GM12878 (cell line): ENCODE results near the gene ARHGEF10L. TPM values are rescaled to one million over a fixed set of nuclear protein-coding genes. Genes with fewer than 3 reads are reported as not detected.

Experiments
- ATAC-seq: fragments of 200-7000 bp; cut with Tn5 transposase; 3 replicates; pipeline ENCODE4 v1.9.1; 2020; ENCODE audit warnings: mild to moderate bottlenecking, moderate library complexity
- BruUV-seq: library from RNA; stranded (reverse); fragments of 400-500 nt; replicated peaks from 2 replicates; lab custom pipeline; 2021; lab: Mats Ljungman, UMichigan
- CTCF ChIA-PET: fragments of 300-600 bp; sonication (Branson Sonifier 250); formaldehyde crosslinking; extraction: SDS; loops from one replicate; lab custom pipeline; 2021; ENCODE audit warnings: inconsistent platforms; lab: Yijun Ruan, JAX
- POLR2A ChIA-PET: fragments of 350-600 bp; formaldehyde crosslinking; extraction: SDS; loops from one replicate; lab custom pipeline; 2021; ENCODE audit warnings: inconsistent platforms; lab: Charles Lee
- RAD21 ChIA-PET: fragments of 300-600 bp; sonication (Branson Sonifier 250); formaldehyde crosslinking; loops from one replicate; lab custom pipeline; 2023; ENCODE audit warnings: antibody characterized with exemption; ENCODE audit not compliant: unreplicated experiment; lab: Charles Lee
- SMC1A ChIA-PET: fragments of 300-600 bp; sonication (Branson Sonifier 250); formaldehyde crosslinking; loops from one replicate; lab custom pipeline; 2023; ENCODE audit not compliant: unreplicated experiment, uncharacterized antibody; lab: Charles Lee
- DNase-seq: peaks from one replicate; pipeline ENCODE4 v3.0.0-alpha.2; 2011; ENCODE audit warnings: low read depth, low spot score
- FAIRE-seq: peaks from 3 replicates; lab custom pipeline; 2011; peaks lifted over from hg19 to GRCh38; lab: Jason Lieb, UNC
- H2AFZ ChIP-seq: 2 replicates; pipeline ENCODE4 v1.6.0; 2011; ENCODE audit warnings: low read depth, low read length, control low read depth; ENCODE audit not compliant: control insufficient read depth
- H3K27ac ChIP-seq: 2 replicates; pipeline ENCODE4 v1.5.1; 2011; ENCODE audit warnings: control low read depth; ENCODE audit not compliant: control insufficient read depth, insufficient read depth
- H3K27me3 ChIP-seq, 2 experiments: replicated peaks in 1 of 2; 2 replicates each; pipeline versions ENCODE4 v1.6.0 to v1.6.1; 2011; ENCODE audit warnings: low read length in 1 of 2; ENCODE audit not compliant: control insufficient read depth in 2 of 2, insufficient read depth in 2 of 2
- H3K36me3 ChIP-seq, 2 experiments: 2 replicates each; pipeline ENCODE4 v1.5.1; 2011; ENCODE audit warnings: low read length in 1 of 2; ENCODE audit not compliant: control insufficient read depth in 2 of 2, insufficient read depth in 2 of 2
- H3K4me1 ChIP-seq: 2 replicates; pipeline ENCODE4 v1.6.1; 2011; ENCODE audit warnings: mild to moderate bottlenecking, low read length, moderate library complexity, mixed read lengths; ENCODE audit not compliant: control insufficient read depth, insufficient read depth
- H3K4me2 ChIP-seq: 2 replicates; pipeline ENCODE4 v1.6.0; 2011; ENCODE audit warnings: control low read depth; ENCODE audit not compliant: control insufficient read depth, insufficient read depth
- H3K4me3 ChIP-seq: fragments of 200-600 bp; sonication (generic); 2 replicates; pipeline ENCODE4 v1.5.1; 2016
- H3K79me2 ChIP-seq: 2 replicates; pipeline ENCODE4 v1.6.0; 2011; ENCODE audit warnings: low read length; ENCODE audit not compliant: control insufficient read depth, insufficient read depth
- H3K9ac ChIP-seq: 2 replicates; pipeline ENCODE4 v1.8.0; 2011; ENCODE audit warnings: low read length, control low read depth, mixed read lengths; ENCODE audit not compliant: control insufficient read depth, insufficient read depth
- H3K9me3 ChIP-seq: replicated peaks from 3 replicates; pipeline ENCODE4 v1.5.1; 2011; ENCODE audit warnings: mild to moderate bottlenecking, low read length; ENCODE audit not compliant: control insufficient read depth, insufficient read depth
- H4K20me1 ChIP-seq: 2 replicates; pipeline ENCODE4 v1.6.0; 2011; ENCODE audit not compliant: control insufficient read depth, insufficient read depth
- BCL11A ChIP-seq: IDR thresholded peaks from 2 replicates; pipeline ENCODE4 v1.6.1; 2011; ENCODE audit warnings: low read depth, low read length
- CBFB ChIP-seq: IDR thresholded peaks from 2 replicates; pipeline ENCODE4 v1.6.1; 2016; ENCODE audit warnings: antibody characterized with exemption, low read depth
- CREB1 ChIP-seq: IDR thresholded peaks from 2 replicates; pipeline ENCODE4 v1.6.1; 2012; ENCODE audit warnings: low read depth, mild to moderate bottlenecking, inconsistent platforms
- DPF2 ChIP-seq: fragments of 450-650 bp; IDR thresholded peaks from 2 replicates; pipeline ENCODE4 v1.6.1; 2017; ENCODE audit warnings: mild to moderate bottlenecking
- EP300 ChIP-seq, 2 experiments: fragments of 150-350 bp in 1 of 2; IDR thresholded peaks; 2 replicates each; pipeline ENCODE4 v1.6.1; 2011 to 2012; ENCODE audit warnings: low read depth in 2 of 2, low read length in 2 of 2, borderline replicate concordance in 1 of 2, improper control_type of control experiment in 1 of 2, inconsistent platforms in 1 of 2; ENCODE audit not compliant: control insufficient read depth in 1 of 2
- LARP7 ChIP-seq: fragments of 450-650 bp; IDR thresholded peaks from 2 replicates; pipeline ENCODE4 v1.6.1; 2017; ENCODE audit warnings: mild to moderate bottlenecking
- MYB ChIP-seq: fragments of 150-350 bp; IDR thresholded peaks from 2 replicates; pipeline ENCODE4 v1.6.1; 2014; ENCODE audit warnings: mild to moderate bottlenecking, low read depth, low read length, borderline replicate concordance
- NFIC ChIP-seq: IDR thresholded peaks from 2 replicates; pipeline ENCODE4 v1.6.1; 2012; ENCODE audit warnings: low read depth, mild to moderate bottlenecking, inconsistent platforms, low read length, moderate library complexity
- POLR2AphosphoS5 ChIP-seq: IDR thresholded peaks from 2 replicates; pipeline ENCODE4 v1.6.1; 2011; ENCODE audit warnings: mild to moderate bottlenecking, low read length, inconsistent platforms
- RAD21 ChIP-seq: IDR thresholded peaks from 2 replicates; pipeline ENCODE4 v1.6.1; 2011; ENCODE audit warnings: mild to moderate bottlenecking, low read depth, low read length, moderate library complexity; ENCODE audit not compliant: insufficient read depth
- TBL1XR1 ChIP-seq: IDR thresholded peaks from 2 replicates; pipeline ENCODE4 v1.6.1; 2012; ENCODE audit warnings: low read depth, low read length, improper control_type of control experiment
- TCF7 ChIP-seq: IDR thresholded peaks from 2 replicates; pipeline ENCODE4 v1.6.1; 2014; ENCODE audit warnings: antibody characterized with exemption, borderline replicate concordance
- ZNF217 ChIP-seq: fragments of 450-650 bp; IDR thresholded peaks from 2 replicates; pipeline ENCODE4 v1.6.1; 2017; ENCODE audit warnings: antibody characterized with exemption, mild to moderate bottlenecking
- WGBS: methylation state at CpG from one replicate; pipeline ENCODE4 v1.1.6; 2016; ENCODE audit warnings: low lambda C conversion rate; ENCODE audit not compliant: insufficient replicate concordance, insufficient coverage; ENCODE audit errors: missing lambda C conversion rate; 5-methylcytosine and 5-hydroxymethylcytosine counted together
- in situ Hi-C: fragments of 300-500 bp; cut with MboI; formaldehyde crosslinking; loops from 9 replicates; pipeline ENCODE4 v1.14.3; 2018; ENCODE audit warnings: mixed read lengths
- intact Hi-C: fragments of 100-400 bp; cut with micrococcal nuclease; formaldehyde crosslinking; loops from one replicate; pipeline ENCODE4 v1.14.2; 2022; ENCODE audit not compliant: unreplicated experiment
- polyA plus RNA-seq, 11 experiments: library from polyadenylated mRNA; depleted of rRNA in 4 of 11; unstranded in 6 of 11; stranded (reverse) in 5 of 11; fragments of >200 nt; fragmentation: Nextera tagmentation in 4 of 11; fragmentation: Illumina TruSeq in 1 of 11; extraction: Ambion mirVana in 4 of 11; extraction: Trizol in 1 of 11; gene quantifications; 1 replicate in 1 of 11; 2 replicates in 10 of 11; pipeline versions ENCODE4 v1.2.1 to v1.2.3, GENCODE V29; 2011 to 2016; ENCODE audit warnings: inconsistent platforms in 2 of 11, missing spikeins in 2 of 11, low read depth in 1 of 11
- total RNA-seq, 4 experiments: library from RNA; depleted of rRNA in 3 of 4; stranded (reverse); fragments of >200 nt in 3 of 4; fragmentation: Illumina TruSeq in 1 of 4; extraction: Trizol in 1 of 4; gene quantifications; 2 replicates each; pipeline versions ENCODE4 v1.2.1 to v1.2.3, GENCODE V29; 2013 to 2021
- TF ChIP-seq, protein P1 (sequence below): fragments of 450-650 bp; IDR thresholded peaks from 2 replicates; pipeline ENCODE4 v1.6.1; 2018; ENCODE audit warnings: borderline replicate concordance, mild to moderate bottlenecking; ENCODE audit not compliant: partially characterized antibody
- TF ChIP-seq, protein P2 (sequence below): IDR thresholded peaks from 2 replicates; pipeline ENCODE4 v1.6.1; 2012; ENCODE audit warnings: improper control_type of control experiment, low read depth, low read length; ENCODE audit not compliant: insufficient replicate concordance
- TF ChIP-seq, protein P3 (sequence below): IDR thresholded peaks from 2 replicates; pipeline ENCODE4 v1.6.1; 2011; ENCODE audit warnings: borderline replicate concordance, low read depth, mild to moderate bottlenecking, moderate library complexity, mixed read lengths, low read length; ENCODE audit not compliant: insufficient read depth; ENCODE audit errors: extremely low read length

Gene ARHGEF10L
- total and polyA plus RNA-seq, 10 of the 15 experiments (the other 5 are each of a cell fraction or from before 2014, with no cell fraction given), result 0.05 to 0.94 (median 0.28) TPM; not detected in 2

DNA sequence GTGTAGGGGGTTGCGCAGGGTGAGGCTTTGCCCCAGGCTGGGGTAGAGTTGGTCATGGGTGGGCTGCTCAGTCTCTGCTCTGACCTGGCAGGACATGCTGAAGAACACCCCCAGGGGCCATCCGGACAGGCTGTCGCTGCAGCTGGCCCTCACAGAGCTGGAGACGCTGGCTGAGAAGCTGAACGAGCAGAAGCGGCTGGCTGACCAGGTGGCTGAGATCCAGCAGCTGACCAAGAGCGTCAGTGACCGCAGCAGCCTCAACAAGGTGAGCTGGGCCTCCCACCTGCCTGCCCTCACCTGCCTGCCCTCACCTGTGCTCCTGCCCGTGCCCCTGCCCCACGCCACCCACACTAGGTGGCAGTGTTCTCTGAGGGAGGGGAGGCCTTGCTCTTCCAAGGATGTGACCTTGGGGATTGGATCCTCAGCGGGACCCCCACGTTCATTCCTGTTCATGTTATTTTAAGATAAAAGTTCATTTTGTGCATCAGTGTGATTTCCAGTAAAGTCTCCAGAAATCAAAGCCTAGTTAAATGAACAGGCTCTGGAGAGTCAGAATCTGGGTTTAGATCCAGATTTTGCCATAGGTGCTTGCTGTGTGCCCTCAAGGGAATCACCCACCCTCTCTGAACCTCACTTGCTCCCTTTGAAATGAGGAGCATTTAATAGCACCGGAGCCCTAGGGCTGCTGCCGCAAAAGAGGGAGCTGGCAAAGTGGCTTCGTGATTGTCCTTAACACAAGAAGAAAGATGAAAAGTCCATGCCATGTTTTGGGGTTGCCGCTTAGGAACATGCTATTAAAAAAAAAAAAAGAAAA is 87.9 kb downstream of the ARHGEF10L start:
- ChIA-PET SMC1A (no interaction called here), RAD21 (no interaction called here), CTCF (interaction anchor here (0.7 kb wide), 1 partner anchor 21 kb away, joined by 3 read pairs; no protein-coding TSS in a partner anchor), POLR2A (no interaction called here)
- no peak overlapping the region for H3K4me2 ChIP-seq
- no peak overlapping the region for H3K9ac ChIP-seq
- H4K20me1 ChIP-seq, result no peaks in the 10 kb centered on the region
- H3K4me3 ChIP-seq, result no peak overlapping the region
- no peak overlapping the region for H3K27ac ChIP-seq
- no peaks in the 10 kb centered on the region; a peak in 2 of 4 replicates for H3K27me3 ChIP-seq
- intact Hi-C loops (no loop called here), in situ Hi-C loops (no loop called here)
- ATAC-seq (no peak), FAIRE-seq (no peak), DNase-seq (no peak)
- no peak overlapping the region for H2AFZ ChIP-seq
- no TSS peak for BruUV-seq
- H3K4me1 ChIP-seq, result no peaks in the 10 kb centered on the region
- no peaks in the 10 kb centered on the region for H3K9me3 ChIP-seq
- no peaks in the 10 kb centered on the region for H3K36me3 ChIP-seq
- no peaks in the 10 kb centered on the region for H3K79me2 ChIP-seq
- 43% methylated on average over 16 of the region's 16 CpGs for WGBS
- TF ChIP-seq TCF7 (no peak), CBFB (no peak), POLR2AphosphoS5 (no peak), ZNF217 (no peak), CREB1 (no peak), DPF2 (no peak), LARP7 (no peak), RAD21 (no peak), TBL1XR1 (no peak), BCL11A (no peak), MYB (no peak), NFIC (no peak), EP300 (IDR thresholded peaks at IDR 0.05; ENCODE audit: borderline replicate concordance in 1 of 2, control insufficient read depth in 1 of 2, low read depth in 2 of 2, low read length in 2 of 2) (no peak)
- TF ChIP-seq, protein P1, sequence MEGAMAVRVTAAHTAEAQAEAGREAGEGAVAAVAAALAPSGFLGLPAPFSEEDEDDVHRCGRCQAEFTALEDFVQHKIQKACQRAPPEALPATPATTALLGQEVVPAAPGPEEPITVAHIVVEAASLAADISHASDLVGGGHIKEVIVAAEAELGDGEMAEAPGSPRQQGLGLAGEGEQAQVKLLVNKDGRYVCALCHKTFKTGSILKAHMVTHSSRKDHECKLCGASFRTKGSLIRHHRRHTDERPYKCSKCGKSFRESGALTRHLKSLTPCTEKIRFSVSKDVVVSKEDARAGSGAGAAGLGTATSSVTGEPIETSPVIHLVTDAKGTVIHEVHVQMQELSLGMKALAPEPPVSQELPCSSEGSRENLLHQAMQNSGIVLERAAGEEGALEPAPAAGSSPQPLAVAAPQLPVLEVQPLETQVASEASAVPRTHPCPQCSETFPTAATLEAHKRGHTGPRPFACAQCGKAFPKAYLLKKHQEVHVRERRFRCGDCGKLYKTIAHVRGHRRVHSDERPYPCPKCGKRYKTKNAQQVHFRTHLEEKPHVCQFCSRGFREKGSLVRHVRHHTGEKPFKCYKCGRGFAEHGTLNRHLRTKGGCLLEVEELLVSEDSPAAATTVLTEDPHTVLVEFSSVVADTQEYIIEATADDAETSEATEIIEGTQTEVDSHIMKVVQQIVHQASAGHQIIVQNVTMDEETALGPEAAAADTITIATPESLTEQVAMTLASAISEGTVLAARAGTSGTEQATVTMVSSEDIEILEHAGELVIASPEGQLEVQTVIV, result no peak
- TF ChIP-seq, protein P2, sequence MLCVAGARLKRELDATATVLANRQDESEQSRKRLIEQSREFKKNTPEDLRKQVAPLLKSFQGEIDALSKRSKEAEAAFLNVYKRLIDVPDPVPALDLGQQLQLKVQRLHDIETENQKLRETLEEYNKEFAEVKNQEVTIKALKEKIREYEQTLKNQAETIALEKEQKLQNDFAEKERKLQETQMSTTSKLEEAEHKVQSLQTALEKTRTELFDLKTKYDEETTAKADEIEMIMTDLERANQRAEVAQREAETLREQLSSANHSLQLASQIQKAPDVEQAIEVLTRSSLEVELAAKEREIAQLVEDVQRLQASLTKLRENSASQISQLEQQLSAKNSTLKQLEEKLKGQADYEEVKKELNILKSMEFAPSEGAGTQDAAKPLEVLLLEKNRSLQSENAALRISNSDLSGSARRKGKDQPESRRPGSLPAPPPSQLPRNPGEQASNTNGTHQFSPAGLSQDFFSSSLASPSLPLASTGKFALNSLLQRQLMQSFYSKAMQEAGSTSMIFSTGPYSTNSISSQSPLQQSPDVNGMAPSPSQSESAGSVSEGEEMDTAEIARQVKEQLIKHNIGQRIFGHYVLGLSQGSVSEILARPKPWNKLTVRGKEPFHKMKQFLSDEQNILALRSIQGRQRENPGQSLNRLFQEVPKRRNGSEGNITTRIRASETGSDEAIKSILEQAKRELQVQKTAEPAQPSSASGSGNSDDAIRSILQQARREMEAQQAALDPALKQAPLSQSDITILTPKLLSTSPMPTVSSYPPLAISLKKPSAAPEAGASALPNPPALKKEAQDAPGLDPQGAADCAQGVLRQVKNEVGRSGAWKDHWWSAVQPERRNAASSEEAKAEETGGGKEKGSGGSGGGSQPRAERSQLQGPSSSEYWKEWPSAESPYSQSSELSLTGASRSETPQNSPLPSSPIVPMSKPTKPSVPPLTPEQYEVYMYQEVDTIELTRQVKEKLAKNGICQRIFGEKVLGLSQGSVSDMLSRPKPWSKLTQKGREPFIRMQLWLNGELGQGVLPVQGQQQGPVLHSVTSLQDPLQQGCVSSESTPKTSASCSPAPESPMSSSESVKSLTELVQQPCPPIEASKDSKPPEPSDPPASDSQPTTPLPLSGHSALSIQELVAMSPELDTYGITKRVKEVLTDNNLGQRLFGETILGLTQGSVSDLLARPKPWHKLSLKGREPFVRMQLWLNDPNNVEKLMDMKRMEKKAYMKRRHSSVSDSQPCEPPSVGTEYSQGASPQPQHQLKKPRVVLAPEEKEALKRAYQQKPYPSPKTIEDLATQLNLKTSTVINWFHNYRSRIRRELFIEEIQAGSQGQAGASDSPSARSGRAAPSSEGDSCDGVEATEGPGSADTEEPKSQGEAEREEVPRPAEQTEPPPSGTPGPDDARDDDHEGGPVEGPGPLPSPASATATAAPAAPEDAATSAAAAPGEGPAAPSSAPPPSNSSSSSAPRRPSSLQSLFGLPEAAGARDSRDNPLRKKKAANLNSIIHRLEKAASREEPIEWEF, result no peak
- TF ChIP-seq, protein P3, sequence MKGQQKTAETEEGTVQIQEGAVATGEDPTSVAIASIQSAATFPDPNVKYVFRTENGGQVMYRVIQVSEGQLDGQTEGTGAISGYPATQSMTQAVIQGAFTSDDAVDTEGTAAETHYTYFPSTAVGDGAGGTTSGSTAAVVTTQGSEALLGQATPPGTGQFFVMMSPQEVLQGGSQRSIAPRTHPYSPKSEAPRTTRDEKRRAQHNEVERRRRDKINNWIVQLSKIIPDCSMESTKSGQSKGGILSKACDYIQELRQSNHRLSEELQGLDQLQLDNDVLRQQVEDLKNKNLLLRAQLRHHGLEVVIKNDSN, result no peak
